ENCODE measurements around the gene TRAPPC14.
"Not testable (repeated sequence)": the region's sequence is repeated elsewhere in the genome, so short reads cannot be mapped to it uniquely, and the experiment has no call there.

Gene TRAPPC14

GRCh38 chr7:100189061-100189460 lies 30.5 kb upstream of the TRAPPC14 start:
- H3K9me3 ChIP-seq (ENCODE audit: control insufficient read depth, low read length) = no peaks in the 10 kb centered on the region
- no peak overlapping the region for H3K27ac ChIP-seq (ENCODE audit: low read depth, low read length, severe bottlenecking)
- no peaks in the 10 kb centered on the region for H3K36me3 ChIP-seq (ENCODE audit: control insufficient read depth, insufficient read depth, low read length)
- H3K4me1 ChIP-seq (ENCODE audit: control insufficient read depth, insufficient read depth, low read length, poor library complexity, severe bottlenecking) = no peaks in the 10 kb centered on the region
- WGBS, 2 experiments (ENCODE audit: insufficient coverage in 2 of 2) = 86 to 100% methylated on average over 2 to 3 of the region's 3 CpGs
- no peak overlapping the region for H3K4me3 ChIP-seq (ENCODE audit: extremely low read depth, insufficient read depth, low read length, poor library complexity, severe bottlenecking)

- Histone ChIP-seq H3K27ac (ENCODE audit: low read depth, low read length, severe bottlenecking) (no peak overlapping the region), H3K36me3 (ENCODE audit: control insufficient read depth, insufficient read depth, low read length) (no peaks in the 10 kb centered on the region), H3K9me3 (ENCODE audit: control insufficient read depth, low read length) (no peaks in the 10 kb centered on the region), H3K4me1 (ENCODE audit: control insufficient read depth, insufficient read depth, low read length, poor library complexity, severe bottlenecking) (no peaks in the 10 kb centered on the region), H3K4me3 (ENCODE audit: extremely low read depth, insufficient read depth, low read length, poor library complexity, severe bottlenecking) (no peak overlapping the region)
- 87 to 96% methylated on average over 2 of the region's 2 CpGs for WGBS, 2 experiments (ENCODE audit: insufficient coverage in 2 of 2)
Observed at GRCh38 chr7:100185726-100186125, 27.2 kb upstream of the TRAPPC14 start.

GRCh38 chr7:100183090-100183489 lies 24.6 kb upstream of the TRAPPC14 start:
- WGBS, 2 experiments (ENCODE audit: insufficient coverage in 2 of 2) = 86 to 92% methylated on average over 6 of the region's 6 CpGs
- H3K36me3 ChIP-seq (ENCODE audit: control insufficient read depth, insufficient read depth, low read length); H3K9me3 ChIP-seq (ENCODE audit: control insufficient read depth, low read length); H3K4me3 ChIP-seq (ENCODE audit: extremely low read depth, insufficient read depth, low read length, poor library complexity, severe bottlenecking); H3K4me1 ChIP-seq (ENCODE audit: control insufficient read depth, insufficient read depth, low read length, poor library complexity, severe bottlenecking); H3K27ac ChIP-seq (ENCODE audit: low read depth, low read length, severe bottlenecking): not testable (repeated sequence)

- H3K27ac ChIP-seq (ENCODE audit: low read depth, low read length, severe bottlenecking); H3K4me1 ChIP-seq (ENCODE audit: control insufficient read depth, insufficient read depth, low read length, poor library complexity, severe bottlenecking): not testable (repeated sequence)
- WGBS, 2 experiments (ENCODE audit: insufficient coverage in 2 of 2) = 86 to 100% methylated on average over 1 to 2 of the region's 6 CpGs
Observed at GRCh38 chr7:100182616-100183015, 24.1 kb upstream of the TRAPPC14 start.

GRCh38 chr7:100180084-100180483 lies 21.6 kb upstream of the TRAPPC14 start:
- 100% methylated on average over 2 of the region's 3 CpGs; no CpG with 5 or more reads in 1 of the 2 experiments for WGBS, 2 experiments (ENCODE audit: insufficient coverage in 2 of 2)

More at GRCh38 chr7:100182616-100183015, 24.1 kb upstream of the TRAPPC14 start:
- H3K9me3 ChIP-seq (ENCODE audit: control insufficient read depth, low read length); H3K4me3 ChIP-seq (ENCODE audit: extremely low read depth, insufficient read depth, low read length, poor library complexity, severe bottlenecking); H3K36me3 ChIP-seq (ENCODE audit: control insufficient read depth, insufficient read depth, low read length): not testable (repeated sequence)

GRCh38 chr7:100177045-100178001 lies 18.8 kb upstream of the TRAPPC14 start, which contains the start of the genes GPC2 and STAG3:
Gene GPC2, minus strand, starts transcription at chr7:100177381. Its CDS starts 182 bp downstream, at chr7:100177199.
Gene STAG3, plus strand, starts transcription at chr7:100177918. Its CDS starts 2,639 bp downstream, at chr7:100180557.
- Histone ChIP-seq H3K36me3 (ENCODE audit: control insufficient read depth, insufficient read depth, low read length) (peaks cover 20% of the 10 kb centered on the region), H3K9me3 (ENCODE audit: control insufficient read depth, low read length) (no peaks in the 10 kb centered on the region), H3K4me1 (ENCODE audit: control insufficient read depth, insufficient read depth, low read length, poor library complexity, severe bottlenecking) (no peaks in the 10 kb centered on the region), H3K4me3 (ENCODE audit: extremely low read depth, insufficient read depth, low read length, poor library complexity, severe bottlenecking) (peak within 1 kb of the TSS; percentile 87), H3K27ac (ENCODE audit: low read depth, low read length, severe bottlenecking) (no peak within 1 kb of the TSS)
- WGBS, 2 experiments (ENCODE audit: insufficient coverage in 2 of 2) = 25 to 31% methylated on average over 60 to 72 of the region's 78 CpGs

More at GRCh38 chr7:100180084-100180483, 21.6 kb upstream of the TRAPPC14 start:
- H3K9me3 ChIP-seq (ENCODE audit: control insufficient read depth, low read length); H3K27ac ChIP-seq (ENCODE audit: low read depth, low read length, severe bottlenecking); H3K4me1 ChIP-seq (ENCODE audit: control insufficient read depth, insufficient read depth, low read length, poor library complexity, severe bottlenecking); H3K36me3 ChIP-seq (ENCODE audit: control insufficient read depth, insufficient read depth, low read length); H3K4me3 ChIP-seq (ENCODE audit: extremely low read depth, insufficient read depth, low read length, poor library complexity, severe bottlenecking): not testable (repeated sequence)

- 57 to 60% methylated on average over 9 to 10 of the region's 14 CpGs for WGBS, 2 experiments (ENCODE audit: insufficient coverage in 2 of 2)
- Histone ChIP-seq H3K4me1 (ENCODE audit: control insufficient read depth, insufficient read depth, low read length, poor library complexity, severe bottlenecking) (no peaks in the 10 kb centered on the region), H3K36me3 (ENCODE audit: control insufficient read depth, insufficient read depth, low read length) (peaks cover 20% of the 10 kb centered on the region), H3K4me3 (ENCODE audit: extremely low read depth, insufficient read depth, low read length, poor library complexity, severe bottlenecking) (peak overlapping the region; percentile 87), H3K27ac (ENCODE audit: low read depth, low read length, severe bottlenecking) (no peak overlapping the region), H3K9me3 (ENCODE audit: control insufficient read depth, low read length) (no peaks in the 10 kb centered on the region)
Observed at GRCh38 chr7:100176096-100177044, 17.8 kb upstream of the TRAPPC14 start.

- Histone ChIP-seq H3K36me3 (ENCODE audit: control insufficient read depth, insufficient read depth, low read length) (peaks cover 20% of the 10 kb centered on the region), H3K4me3 (ENCODE audit: extremely low read depth, insufficient read depth, low read length, poor library complexity, severe bottlenecking) (no peak overlapping the region), H3K9me3 (ENCODE audit: control insufficient read depth, low read length) (no peaks in the 10 kb centered on the region), H3K27ac (ENCODE audit: low read depth, low read length, severe bottlenecking) (no peak overlapping the region), H3K4me1 (ENCODE audit: control insufficient read depth, insufficient read depth, low read length, poor library complexity, severe bottlenecking) (no peaks in the 10 kb centered on the region)
- WGBS, 2 experiments (ENCODE audit: insufficient coverage in 2 of 2) = 94 to 100% methylated on average over 10 to 14 of the region's 14 CpGs
Observed at GRCh38 chr7:100175296-100175935, 16.9 kb upstream of the TRAPPC14 start.

- H3K36me3 ChIP-seq (ENCODE audit: control insufficient read depth, insufficient read depth, low read length) = peaks cover 20% of the 10 kb centered on the region
- H3K4me1 ChIP-seq (ENCODE audit: control insufficient read depth, insufficient read depth, low read length, poor library complexity, severe bottlenecking) = no peaks in the 10 kb centered on the region
- 89 to 94% methylated on average over 1 to 2 of the region's 5 CpGs for WGBS, 2 experiments (ENCODE audit: insufficient coverage in 2 of 2)
- H3K4me3 ChIP-seq (ENCODE audit: extremely low read depth, insufficient read depth, low read length, poor library complexity, severe bottlenecking) = no peak overlapping the region
- H3K9me3 ChIP-seq (ENCODE audit: control insufficient read depth, low read length) = no peaks in the 10 kb centered on the region
- H3K27ac ChIP-seq (ENCODE audit: low read depth, low read length, severe bottlenecking) = no peak overlapping the region
Observed at GRCh38 chr7:100174582-100174981, 16.1 kb upstream of the TRAPPC14 start.

All from mesodermal cell (in vitro differentiated cells).